HepG2 (cell line): Measurements from ENCODE around the gene ACP1. TPM values are rescaled to one million over a fixed set of nuclear protein-coding genes. Genes with fewer than 3 reads are reported as not detected.

ENCODE experiments used
- ATAC-seq: fragments of 200-7000 bp; cut with Tn5 transposase; 3 replicates; pipeline ENCODE4 v1.9.1; 2020; ENCODE audit warnings: mild to moderate bottlenecking, moderate library complexity
- BruUV-seq: library from RNA; stranded (reverse); fragments of 400-500 nt; replicated peaks from 2 replicates; lab custom pipeline; 2021; lab: Mats Ljungman, UMichigan
- CTCF ChIA-PET: fragments of 300-600 bp; formaldehyde crosslinking; extraction: SDS; loops from one replicate; lab custom pipeline; 2021; ENCODE audit warnings: low total read pairs, inconsistent platforms, low intra/inter-chr PET ratio; lab: Yijun Ruan, JAX
- POLR2A ChIA-PET: fragments of 350-600 bp; sonication (Branson Sonifier 250); formaldehyde crosslinking; loops from one replicate; lab custom pipeline; 2020; ENCODE audit warnings: antibody characterized with exemption, inconsistent platforms; lab: Yijun Ruan, JAX
- DNase-seq: peaks from one replicate; pipeline ENCODE4 v3.0.0-alpha.2; 2015; ENCODE audit warnings: low spot score
- FAIRE-seq: peaks from 3 replicates; lab custom pipeline; 2011; peaks lifted over from hg19 to GRCh38; lab: Jason Lieb, UNC
- H2AFZ ChIP-seq: one replicate; pipeline ENCODE4 v1.6.1; 2011; ENCODE audit warnings: low read length, inconsistent platforms
- H3K27ac ChIP-seq: fragments of 300-600 bp; 3 replicates; pipeline ENCODE4 v1.8.0; 2011; ENCODE audit warnings: mixed run types, mild to moderate bottlenecking, mixed read lengths, low read length, inconsistent platforms; ENCODE audit not compliant: insufficient read depth; ENCODE audit errors: extremely low read length
- H3K27me3 ChIP-seq, 2 experiments: fragments of 200-600 bp in 1 of 2; 2 replicates in 1 of 2; 3 replicates in 1 of 2; pipeline versions ENCODE4 v1.6.0 to v1.8.0; 2011; ENCODE audit warnings: low read length in 2 of 2, mild to moderate bottlenecking in 2 of 2, moderate library complexity in 2 of 2, inconsistent platforms in 1 of 2; ENCODE audit not compliant: insufficient read depth in 2 of 2, control insufficient read depth in 1 of 2
- H3K36me3 ChIP-seq, 2 experiments: fragments of 200-600 bp in 1 of 2; replicated peaks in 1 of 2; 2 replicates in 1 of 2; 3 replicates in 1 of 2; pipeline versions ENCODE4 v1.5.1 to v1.8.0; 2011; ENCODE audit warnings: low read length in 2 of 2, inconsistent platforms in 1 of 2; ENCODE audit not compliant: insufficient read depth in 2 of 2, control insufficient read depth in 1 of 2
- H3K4me1 ChIP-seq: 2 replicates; pipeline ENCODE4 v1.5.1; 2012; ENCODE audit warnings: low read length, inconsistent platforms; ENCODE audit not compliant: insufficient read depth
- H3K4me2 ChIP-seq: 2 replicates; pipeline ENCODE4 v1.6.0; 2011; ENCODE audit warnings: low read depth, low read length, inconsistent platforms
- H3K4me3 ChIP-seq, 3 experiments: fragments of 200-600 bp in 1 of 3; sonication (generic), shearing (Covaris generic) in 1 of 3; replicated peaks in 1 of 3; 2 replicates each; pipeline ENCODE4 v1.5.1; 2011 to 2016; ENCODE audit warnings: low read length in 3 of 3, inconsistent platforms in 2 of 3, low read depth in 2 of 3, mild to moderate bottlenecking in 2 of 3, control low read depth in 1 of 3, mixed read lengths in 1 of 3; ENCODE audit not compliant: insufficient read depth in 1 of 3
- H3K79me2 ChIP-seq: one replicate; pipeline ENCODE4 v1.6.1; 2011; ENCODE audit warnings: low read length, inconsistent platforms; ENCODE audit not compliant: insufficient read depth
- H3K9ac ChIP-seq: 2 replicates; pipeline ENCODE4 v1.6.0; 2011; ENCODE audit warnings: mild to moderate bottlenecking, low read depth, low read length, inconsistent platforms; ENCODE audit not compliant: insufficient read depth
- H3K9me3 ChIP-seq: 2 replicates; pipeline ENCODE4 v1.5.1; 2012; ENCODE audit warnings: mild to moderate bottlenecking, low read length
- H4K20me1 ChIP-seq: 2 replicates; pipeline ENCODE4 v1.6.0; 2011; ENCODE audit warnings: inconsistent platforms, mild to moderate bottlenecking, low read length, moderate library complexity; ENCODE audit not compliant: insufficient read depth
- CHCHD3 ChIP-seq: sonication (generic); formaldehyde crosslinking; IDR thresholded peaks from 2 replicates; pipeline ENCODE4 v1.8.0; 2022; ENCODE audit warnings: mild to moderate bottlenecking, missing genetic modification reagents, moderate library complexity
- DR1 ChIP-seq: sonication (generic); formaldehyde crosslinking; IDR thresholded peaks from 2 replicates; pipeline ENCODE4 v1.8.0; 2021; ENCODE audit warnings: mild to moderate bottlenecking, missing genetic modification reagents, inconsistent platforms
- FOXP1 ChIP-seq, 2 experiments: fragments of 450-650 bp in 1 of 2; IDR thresholded peaks; 2 replicates each; pipeline ENCODE4 v1.6.1; 2017 to 2018; ENCODE audit warnings: antibody characterized with exemption in 1 of 2
- HNRNPH1 ChIP-seq: fragments of 200-400 bp; formaldehyde crosslinking; optimal IDR thresholded peaks from 2 replicates; pipeline ENCODE3; 2017; ENCODE audit warnings: mild to moderate bottlenecking, low read depth, low read length
- HOXA9 ChIP-seq: sonication (generic); formaldehyde crosslinking; IDR thresholded peaks from 2 replicates; pipeline ENCODE4 v1.8.1; 2022; ENCODE audit warnings: missing genetic modification reagents, mild to moderate bottlenecking, moderate library complexity, borderline replicate concordance
- KLF9 ChIP-seq: IDR thresholded peaks from 2 replicates; pipeline ENCODE4 v1.6.1; 2016; ENCODE audit warnings: low read depth
- MAFF ChIP-seq: IDR thresholded peaks from 2 replicates; pipeline ENCODE4 v1.6.1; 2011; ENCODE audit warnings: low read depth, low read length, improper control_type of control experiment
- NFKB2 ChIP-seq: sonication (generic); formaldehyde crosslinking; IDR thresholded peaks from 2 replicates; pipeline ENCODE4 v1.4.0; 2020; ENCODE audit warnings: missing genetic modification reagents, borderline replicate concordance
- TAF1 ChIP-seq: sonication (generic); formaldehyde crosslinking; IDR thresholded peaks from 2 replicates; pipeline ENCODE4 v1.4.0; 2020; ENCODE audit warnings: missing genetic modification reagents
- ZBTB21 ChIP-seq: sonication (generic); formaldehyde crosslinking; IDR thresholded peaks from 2 replicates; pipeline ENCODE4 v1.4.0; 2020; ENCODE audit warnings: missing genetic modification reagents
- ZNF432 ChIP-seq: sonication (generic); formaldehyde crosslinking; IDR thresholded peaks from 2 replicates; pipeline ENCODE4 v1.5.0; 2020; ENCODE audit warnings: missing genetic modification reagents, mild to moderate bottlenecking, borderline replicate concordance
- ZNF460 ChIP-seq: sonication (generic); formaldehyde crosslinking; IDR thresholded peaks from 2 replicates; pipeline ENCODE4 v1.5.1; 2020; ENCODE audit warnings: missing genetic modification reagents, mild to moderate bottlenecking, borderline replicate concordance
- ZNF878 ChIP-seq: sonication (generic); formaldehyde crosslinking; IDR thresholded peaks from 2 replicates; pipeline ENCODE4 v1.8.1; 2023; ENCODE audit warnings: mild to moderate bottlenecking, missing genetic modification reagents, moderate library complexity
- WGBS: methylation state at CpG from one replicate; pipeline ENCODE4 v1.1.6; 2017; ENCODE audit warnings: low lambda C conversion rate; 5-methylcytosine and 5-hydroxymethylcytosine counted together
- in situ Hi-C: cut with HindIII; loops from 2 replicates; pipeline ENCODE4 v1.10.0; 2017; ENCODE audit warnings: low pct_unique_long_range_greater_than_20kb; ENCODE audit not compliant: extremely low pct_ligation_motif_present
- intact Hi-C: fragments of 100-400 bp; cut with micrococcal nuclease; formaldehyde crosslinking; loops from one replicate; pipeline ENCODE4 v1.10.0; 2022; ENCODE audit not compliant: unreplicated experiment
- polyA plus RNA-seq, 8 experiments: library from polyadenylated mRNA; depleted of rRNA in 3 of 8; stranded (reverse) in 7 of 8; unstranded in 1 of 8; fragments of >200 nt; fragmentation: Illumina TruSeq in 4 of 8; extraction: Trizol in 4 of 8; gene quantifications; 2 replicates each; pipeline versions ENCODE4 v1.2.1 to v1.2.3, GENCODE V29; 2011 to 2016; ENCODE audit warnings: low read depth in 4 of 8, missing spikeins in 1 of 8, mixed read lengths in 1 of 8; ENCODE audit not compliant: insufficient read depth in 1 of 8
- total RNA-seq, 5 experiments: library from RNA; depleted of rRNA; stranded (reverse); fragments of >200 nt; fragmentation: Illumina TruSeq; extraction: Trizol; gene quantifications; 2 replicates each; pipeline ENCODE4 v1.2.3, GENCODE V29; 2016; ENCODE audit warnings: low read depth in 1 of 5
- TF ChIP-seq, protein P1 (sequence below): sonication (generic); formaldehyde crosslinking; conservative IDR thresholded peaks from 2 replicates; pipeline ENCODE4 v1.4.0; 2020; ENCODE audit warnings: missing genetic modification reagents
- TF ChIP-seq, protein P2 (sequence below): sonication (generic); formaldehyde crosslinking; IDR thresholded peaks from 2 replicates; pipeline ENCODE4 v1.4.0; 2020; ENCODE audit warnings: missing genetic modification reagents
- TF ChIP-seq, protein P3 (sequence below): sonication (generic); formaldehyde crosslinking; IDR thresholded peaks from 2 replicates; pipeline ENCODE4 v1.8.0; 2022; ENCODE audit warnings: mild to moderate bottlenecking, missing genetic modification reagents; ENCODE audit not compliant: insufficient replicate concordance

Gene ACP1
- total and polyA plus RNA-seq, 2 of the 13 experiments (the other 11 are each of a cell fraction or from before 2014, with no cell fraction given), result 246 to 348 TPM

DNA sequence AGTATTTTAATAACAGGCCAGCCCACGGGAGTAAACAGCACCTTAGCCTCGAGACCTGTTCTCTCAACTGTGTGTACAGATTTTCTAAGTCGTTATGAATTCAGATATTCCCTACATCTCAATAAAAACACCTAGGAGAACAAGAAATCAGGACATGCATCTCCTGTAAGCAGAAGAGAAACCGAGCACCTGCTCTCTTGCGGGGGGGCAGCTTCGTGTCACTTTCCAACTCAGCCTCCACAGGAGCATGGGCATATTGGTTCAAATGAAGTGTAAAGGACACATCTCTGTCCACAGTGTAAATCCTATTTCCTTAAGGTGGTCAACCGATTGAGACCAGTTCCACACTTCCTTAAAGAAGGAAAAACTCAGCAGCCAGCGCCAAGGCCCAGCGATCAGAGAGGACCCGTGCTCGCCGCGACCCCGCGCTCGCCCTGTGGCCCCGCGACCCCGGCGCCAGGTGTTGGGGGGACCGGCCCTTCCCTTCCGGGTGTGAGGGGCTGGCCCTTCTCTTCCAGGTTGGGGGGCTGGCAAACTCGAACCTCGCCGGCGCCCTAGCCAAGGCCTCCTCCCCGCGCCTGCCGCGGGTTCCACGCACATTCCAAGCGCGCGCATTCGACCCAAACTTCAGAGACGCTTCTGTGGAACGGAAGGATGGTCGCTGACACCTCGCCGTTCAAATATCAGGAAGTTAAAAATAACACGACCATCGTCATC lies 1.6 kb upstream of the ACP1 start:
- intact Hi-C loops, result no loop called here
- peaks cover 39% of the 10 kb centered on the region for H3K79me2 ChIP-seq
- ChIA-PET CTCF (no interaction called here), POLR2A (interaction anchor here (2.0 to 11.0 kb wide), 4 partner anchors 15 to 87 kb away, joined by 4 to 156 read pairs (median 12); partner anchors contain the start of gene ALKAL2)
- peaks cover 0 to 5% of the 10 kb centered on the region in 2 experiments; a peak in 1 of 5 replicates for H3K27me3 ChIP-seq
- H3K27ac ChIP-seq, result peak overlapping the region; percentile 84
- peak overlapping the region; percentile 0 to 99 (median 22); a peak in 3 of 6 replicates for H3K4me3 ChIP-seq
- peak overlapping the region; percentile 98 for H3K4me2 ChIP-seq
- H3K9me3 ChIP-seq, result no peaks in the 10 kb centered on the region
- peaks cover 83% of the 10 kb centered on the region for H3K4me1 ChIP-seq
- no peak overlapping the region for H2AFZ ChIP-seq
- no peaks in the 10 kb centered on the region; a peak in 1 of 5 replicates for H3K36me3 ChIP-seq
- peak overlapping the region; percentile 61 for H3K9ac ChIP-seq
- BruUV-seq, result no TSS peak
- WGBS, result 83% methylated on average over 41 of the region's 42 CpGs
- in situ Hi-C loops, result no loop called here
- ATAC-seq, result no peak
- no peak for FAIRE-seq
- peaks cover 25% of the 10 kb centered on the region for H4K20me1 ChIP-seq
- no peak for DNase-seq
- no peak for TF ChIP-seq FOXP1 (IDR thresholded peaks at IDR 0.05)
- TF ChIP-seq FOXP1 (CRISPR knock-in tag; IDR thresholded peaks at IDR 0.05), result peak; percentile 47; the same call in 1 of the 2 replicates
- TF ChIP-seq DR1 (CRISPR knock-in tag), result no peak
- TF ChIP-seq HOXA9, result no peak
- TF ChIP-seq, protein P1, sequence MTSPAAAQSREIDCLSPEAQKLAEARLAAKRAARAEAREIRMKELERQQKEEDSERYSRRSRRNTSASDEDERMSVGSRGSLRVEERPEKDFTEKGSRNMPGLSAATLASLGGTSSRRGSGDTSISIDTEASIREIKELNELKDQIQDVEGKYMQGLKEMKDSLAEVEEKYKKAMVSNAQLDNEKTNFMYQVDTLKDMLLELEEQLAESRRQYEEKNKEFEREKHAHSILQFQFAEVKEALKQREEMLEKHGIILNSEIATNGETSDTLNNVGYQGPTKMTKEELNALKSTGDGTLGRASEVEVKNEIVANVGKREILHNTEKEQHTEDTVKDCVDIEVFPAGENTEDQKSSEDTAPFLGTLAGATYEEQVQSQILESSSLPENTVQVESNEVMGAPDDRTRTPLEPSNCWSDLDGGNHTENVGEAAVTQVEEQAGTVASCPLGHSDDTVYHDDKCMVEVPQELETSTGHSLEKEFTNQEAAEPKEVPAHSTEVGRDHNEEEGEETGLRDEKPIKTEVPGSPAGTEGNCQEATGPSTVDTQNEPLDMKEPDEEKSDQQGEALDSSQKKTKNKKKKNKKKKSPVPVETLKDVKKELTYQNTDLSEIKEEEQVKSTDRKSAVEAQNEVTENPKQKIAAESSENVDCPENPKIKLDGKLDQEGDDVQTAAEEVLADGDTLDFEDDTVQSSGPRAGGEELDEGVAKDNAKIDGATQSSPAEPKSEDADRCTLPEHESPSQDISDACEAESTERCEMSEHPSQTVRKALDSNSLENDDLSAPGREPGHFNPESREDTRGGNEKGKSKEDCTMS (CRISPR knock-in tag), result no peak
- no peak for TF ChIP-seq ZNF460 (CRISPR knock-in tag)
- no peak for TF ChIP-seq ZBTB21 (CRISPR knock-in tag)
- TF ChIP-seq TAF1, result no peak
- TF ChIP-seq HNRNPH1, result no peak
- no peak for TF ChIP-seq ZNF432
- TF ChIP-seq, protein P2, sequence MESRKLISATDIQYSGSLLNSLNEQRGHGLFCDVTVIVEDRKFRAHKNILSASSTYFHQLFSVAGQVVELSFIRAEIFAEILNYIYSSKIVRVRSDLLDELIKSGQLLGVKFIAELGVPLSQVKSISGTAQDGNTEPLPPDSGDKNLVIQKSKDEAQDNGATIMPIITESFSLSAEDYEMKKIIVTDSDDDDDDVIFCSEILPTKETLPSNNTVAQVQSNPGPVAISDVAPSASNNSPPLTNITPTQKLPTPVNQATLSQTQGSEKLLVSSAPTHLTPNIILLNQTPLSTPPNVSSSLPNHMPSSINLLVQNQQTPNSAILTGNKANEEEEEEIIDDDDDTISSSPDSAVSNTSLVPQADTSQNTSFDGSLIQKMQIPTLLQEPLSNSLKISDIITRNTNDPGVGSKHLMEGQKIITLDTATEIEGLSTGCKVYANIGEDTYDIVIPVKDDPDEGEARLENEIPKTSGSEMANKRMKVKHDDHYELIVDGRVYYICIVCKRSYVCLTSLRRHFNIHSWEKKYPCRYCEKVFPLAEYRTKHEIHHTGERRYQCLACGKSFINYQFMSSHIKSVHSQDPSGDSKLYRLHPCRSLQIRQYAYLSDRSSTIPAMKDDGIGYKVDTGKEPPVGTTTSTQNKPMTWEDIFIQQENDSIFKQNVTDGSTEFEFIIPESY (CRISPR knock-in tag), result peak; percentile 85
- no peak for TF ChIP-seq CHCHD3 (CRISPR knock-in tag)
- TF ChIP-seq MAFF, result no peak
- peak; percentile 26; the same call in 1 of the 2 replicates for TF ChIP-seq ZNF878
- TF ChIP-seq, protein P3, sequence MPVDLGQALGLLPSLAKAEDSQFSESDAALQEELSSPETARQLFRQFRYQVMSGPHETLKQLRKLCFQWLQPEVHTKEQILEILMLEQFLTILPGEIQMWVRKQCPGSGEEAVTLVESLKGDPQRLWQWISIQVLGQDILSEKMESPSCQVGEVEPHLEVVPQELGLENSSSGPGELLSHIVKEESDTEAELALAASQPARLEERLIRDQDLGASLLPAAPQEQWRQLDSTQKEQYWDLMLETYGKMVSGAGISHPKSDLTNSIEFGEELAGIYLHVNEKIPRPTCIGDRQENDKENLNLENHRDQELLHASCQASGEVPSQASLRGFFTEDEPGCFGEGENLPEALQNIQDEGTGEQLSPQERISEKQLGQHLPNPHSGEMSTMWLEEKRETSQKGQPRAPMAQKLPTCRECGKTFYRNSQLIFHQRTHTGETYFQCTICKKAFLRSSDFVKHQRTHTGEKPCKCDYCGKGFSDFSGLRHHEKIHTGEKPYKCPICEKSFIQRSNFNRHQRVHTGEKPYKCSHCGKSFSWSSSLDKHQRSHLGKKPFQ (CRISPR knock-in tag), result no peak
- no peak for TF ChIP-seq KLF9 (CRISPR knock-in tag)
- TF ChIP-seq NFKB2, result peak; percentile 36; the same call in 1 of the 2 replicates
